ENCODE results near the gene ARCN1. TPM values are rescaled to one million over a fixed set of nuclear protein-coding genes. Genes with fewer than 3 reads are reported as not detected.
A peak's percentile ranks its signal among the peaks of the same experiment; 100 is the strongest.

The ARCN1 gene
- total RNA-seq, 1 donor from 2014 or later, result 122 TPM

DNA sequence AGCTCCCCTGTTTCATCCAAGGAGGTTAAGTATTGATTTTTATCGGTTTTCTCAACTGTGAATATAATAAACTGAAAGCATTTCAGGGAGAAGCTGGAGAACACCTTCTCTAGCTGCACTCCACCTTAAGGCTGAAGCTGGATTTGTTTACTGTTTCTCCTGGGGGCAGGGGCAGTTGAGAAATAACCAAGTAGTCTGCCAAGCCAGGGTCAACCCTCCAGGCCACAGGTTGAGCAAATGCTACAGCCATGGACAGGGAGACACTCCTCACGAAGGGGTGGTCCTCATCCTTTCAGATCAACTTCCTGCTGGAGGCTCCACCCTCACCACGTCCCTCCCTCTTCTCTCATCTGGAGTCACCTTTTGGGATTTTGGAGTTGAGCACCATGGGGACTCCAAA lies 45.1 kb upstream of the ARCN1 start, which contains the start of gene TTC36:
Gene TTC36 (plus strand): TSS at position 366 of the 400 bp plus-strand sequence. CDS start 21 bp downstream, at position 387.
- intact Hi-C loops (cut with DNase I), result no loop called here
- H3K27ac ChIP-seq, result no peak within 1 kb of the TSS

DNA sequence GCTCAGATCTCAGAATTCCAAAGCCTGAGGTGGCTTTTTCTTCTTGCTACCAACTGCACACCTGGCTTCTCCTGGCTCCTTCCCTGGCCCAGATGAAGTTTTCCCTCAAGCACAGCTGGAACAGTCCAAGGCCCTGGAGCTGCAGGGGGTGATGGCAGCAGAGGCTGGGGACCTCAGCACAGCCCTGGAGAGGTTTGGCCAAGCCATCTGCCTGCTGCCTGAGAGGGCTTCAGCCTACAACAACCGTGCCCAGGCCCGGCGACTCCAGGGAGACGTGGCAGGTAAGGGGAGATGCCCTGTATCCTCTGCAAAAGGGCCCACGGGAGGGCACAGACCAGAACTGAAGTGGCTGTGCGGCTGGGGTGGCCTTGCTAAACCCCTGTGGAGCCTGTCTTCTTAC lies 43.7 kb upstream of the ARCN1 start:
- ATAC-seq (no peak), DNase-seq (no peak)
- TF ChIP-seq, protein P1, sequence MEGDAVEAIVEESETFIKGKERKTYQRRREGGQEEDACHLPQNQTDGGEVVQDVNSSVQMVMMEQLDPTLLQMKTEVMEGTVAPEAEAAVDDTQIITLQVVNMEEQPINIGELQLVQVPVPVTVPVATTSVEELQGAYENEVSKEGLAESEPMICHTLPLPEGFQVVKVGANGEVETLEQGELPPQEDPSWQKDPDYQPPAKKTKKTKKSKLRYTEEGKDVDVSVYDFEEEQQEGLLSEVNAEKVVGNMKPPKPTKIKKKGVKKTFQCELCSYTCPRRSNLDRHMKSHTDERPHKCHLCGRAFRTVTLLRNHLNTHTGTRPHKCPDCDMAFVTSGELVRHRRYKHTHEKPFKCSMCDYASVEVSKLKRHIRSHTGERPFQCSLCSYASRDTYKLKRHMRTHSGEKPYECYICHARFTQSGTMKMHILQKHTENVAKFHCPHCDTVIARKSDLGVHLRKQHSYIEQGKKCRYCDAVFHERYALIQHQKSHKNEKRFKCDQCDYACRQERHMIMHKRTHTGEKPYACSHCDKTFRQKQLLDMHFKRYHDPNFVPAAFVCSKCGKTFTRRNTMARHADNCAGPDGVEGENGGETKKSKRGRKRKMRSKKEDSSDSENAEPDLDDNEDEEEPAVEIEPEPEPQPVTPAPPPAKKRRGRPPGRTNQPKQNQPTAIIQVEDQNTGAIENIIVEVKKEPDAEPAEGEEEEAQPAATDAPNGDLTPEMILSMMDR (IDR thresholded peaks at IDR 0.05), result no peak
- peaks cover 27% of the 10 kb centered on the region for H3K4me1 ChIP-seq
- no peak overlapping the region for H3K4me3 ChIP-seq
- intact Hi-C loops (cut with DNase I), result no loop called here
- H3K9me3 ChIP-seq, result no peaks in the 10 kb centered on the region
- no peaks in the 10 kb centered on the region for H3K27me3 ChIP-seq (ENCODE audit: low read depth)
- peaks cover 20% of the 10 kb centered on the region for H3K36me3 ChIP-seq
- H3K27ac ChIP-seq, result no peak overlapping the region

More for the DNA sequence above, 45.1 kb upstream of the ARCN1 start, which contains the start of gene TTC36:
- ATAC-seq (no peak), DNase-seq (no peak)
- H3K4me3 ChIP-seq, result no peak within 1 kb of the TSS
- H3K36me3 ChIP-seq, result peaks cover 34% of the 10 kb centered on the region
- H3K27me3 ChIP-seq (ENCODE audit: low read depth), result no peaks in the 10 kb centered on the region
- H3K9me3 ChIP-seq, result no peaks in the 10 kb centered on the region
- TF ChIP-seq, protein P1 (IDR thresholded peaks at IDR 0.05), result no peak
- peaks cover 26% of the 10 kb centered on the region for H3K4me1 ChIP-seq

DNA sequence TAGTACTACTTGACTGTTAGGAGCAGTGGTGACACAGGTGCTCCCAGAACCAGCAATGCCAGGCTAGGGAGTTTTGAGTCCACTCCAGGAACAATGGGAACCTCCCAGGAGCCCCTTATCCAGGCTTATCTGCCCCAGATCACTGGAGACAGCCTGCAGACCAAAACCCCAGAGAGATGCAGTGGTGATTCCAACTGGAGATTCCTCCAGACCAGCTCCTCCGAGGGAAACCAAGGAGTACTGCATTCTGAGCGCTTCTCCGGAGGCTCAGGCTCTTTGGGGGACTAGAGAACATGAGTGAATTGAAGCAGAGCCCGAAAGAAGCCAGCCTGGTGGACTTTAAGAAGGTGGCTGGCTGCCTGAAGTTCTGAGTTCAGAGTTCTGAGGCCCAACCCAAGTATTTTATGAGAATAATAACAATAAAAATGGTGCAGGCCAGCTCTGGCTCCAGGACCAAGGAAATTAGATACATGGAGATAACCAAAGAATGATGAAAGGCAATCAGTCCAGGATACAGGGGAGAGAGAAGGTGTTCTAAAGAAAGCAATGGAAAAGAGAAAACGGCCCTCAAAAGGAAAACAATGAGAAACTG lies 42.5 kb upstream of the ARCN1 start:
- TF ChIP-seq, protein P1 (IDR thresholded peaks at IDR 0.05), result no peak
- H3K36me3 ChIP-seq, result peaks cover 9% of the 10 kb centered on the region
- ATAC-seq, result no peak
- no peaks in the 10 kb centered on the region for H3K27me3 ChIP-seq (ENCODE audit: low read depth)
- no peaks in the 10 kb centered on the region for H3K9me3 ChIP-seq
- DNase-seq, result no peak
- peaks cover 27% of the 10 kb centered on the region for H3K4me1 ChIP-seq
- H3K4me3 ChIP-seq, result peak overlapping the region; percentile 93
- intact Hi-C loops (cut with DNase I), result no loop called here
- H3K27ac ChIP-seq, result no peak overlapping the region

GRCh38 chr11:118530180-118530682 lies 42.0 kb upstream of the ARCN1 start:
- DNase-seq (no peak), ATAC-seq (no peak)
- Histone ChIP-seq H3K27me3 (ENCODE audit: low read depth) (no peaks in the 10 kb centered on the region), H3K27ac (peak overlapping the region; percentile 78), H3K4me3 (peak overlapping the region; percentile 93), H3K4me1 (peaks cover 27% of the 10 kb centered on the region), H3K36me3 (peaks cover 3% of the 10 kb centered on the region), H3K9me3 (no peaks in the 10 kb centered on the region)
- intact Hi-C loops (cut with DNase I), result no loop called here
- TF ChIP-seq, protein P1 (IDR thresholded peaks at IDR 0.05), result no peak

DNA sequence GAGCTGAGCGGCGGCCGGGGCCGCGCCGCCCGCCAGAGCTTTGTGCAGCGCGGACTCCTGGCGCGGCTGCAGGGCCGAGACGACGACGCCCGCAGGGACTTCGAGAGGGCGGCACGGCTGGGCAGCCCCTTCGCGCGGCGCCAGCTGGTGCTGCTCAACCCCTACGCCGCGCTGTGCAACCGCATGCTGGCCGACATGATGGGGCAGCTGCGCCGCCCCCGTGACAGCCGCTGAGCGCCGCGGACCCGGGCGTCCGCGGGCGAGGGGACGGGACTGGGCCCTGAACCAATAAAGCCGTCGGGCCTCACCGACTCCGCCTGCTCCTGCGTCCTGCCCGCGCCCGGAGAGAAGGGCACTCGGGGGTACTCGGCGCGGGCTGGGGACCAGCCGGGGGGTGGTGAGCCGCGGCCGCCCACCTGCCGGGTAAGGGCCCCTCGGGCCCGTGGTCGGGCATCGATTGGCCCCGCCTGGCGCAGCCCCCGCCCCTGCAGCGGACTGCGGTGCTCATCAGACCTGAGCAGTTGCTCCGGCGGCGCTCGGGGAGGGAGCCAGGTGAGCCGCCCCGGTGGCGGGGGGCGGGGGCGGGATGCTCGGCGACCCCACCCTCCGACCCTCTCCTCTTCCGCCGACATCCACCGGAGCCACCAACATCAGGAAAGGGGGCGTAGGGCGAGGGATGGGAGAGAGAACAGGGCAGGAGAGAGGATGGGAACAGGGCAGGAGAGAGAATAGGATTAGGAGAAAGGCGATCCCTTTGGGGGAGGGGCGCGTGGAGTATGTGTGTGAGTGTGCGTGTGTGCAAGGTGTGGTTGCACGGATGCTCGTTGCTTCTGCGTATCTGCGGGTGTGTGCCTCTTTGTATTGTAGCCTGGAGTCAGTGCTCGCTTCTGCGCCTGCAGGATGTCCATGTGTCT lies 41.3 kb upstream of the ARCN1 start, which contains the start of gene TMEM25:
Gene TMEM25 (plus strand): TSS at position 510 of the 914 bp plus-strand sequence. CDS start 610 bp downstream, outside the sequence.
- H3K27ac ChIP-seq, result peak within 1 kb of the TSS; percentile 78
- no peaks in the 10 kb centered on the region for H3K9me3 ChIP-seq
- TF ChIP-seq, protein P1 (IDR thresholded peaks at IDR 0.05), result no peak
- no peaks in the 10 kb centered on the region for H3K36me3 ChIP-seq
- no peaks in the 10 kb centered on the region for H3K27me3 ChIP-seq (ENCODE audit: low read depth)
- intact Hi-C loops (cut with DNase I), result no loop called here
- H3K4me3 ChIP-seq, result peak within 1 kb of the TSS; percentile 93
- peaks cover 27% of the 10 kb centered on the region for H3K4me1 ChIP-seq
- ATAC-seq, result peak; percentile 89 to 93
- DNase-seq, result peak; percentile 75
